CD4-positive, CD25-positive, alpha-beta regulatory T cell (primary cell): ENCODE results near the gene AFF3. TPM values are rescaled to one million over a fixed set of nuclear protein-coding genes. Genes with fewer than 3 reads are reported as not detected.

Source experiments
- ATAC-seq, 2 donors: fragments of 150-1000 bp; cut with Tn5 transposase; one replicate each; pipeline ENCODE4 v1.10.0; 2021; ENCODE audit warnings: low read depth in 2 of 2, moderate number of reproducible peaks in 2 of 2, moderate library complexity in 1 of 2
- DNase-seq, 3 donors: peaks; one replicate each; pipeline versions ENCODE4 v3.0.0 to v3.0.0-alpha.2; 2012 to 2022; ENCODE audit warnings: mixed read lengths in 1 of 3
- H3K27ac ChIP-seq: one replicate; pipeline ENCODE4 v1.7.0; 2013; ENCODE audit warnings: mild to moderate bottlenecking, low read length; ENCODE audit not compliant: insufficient read depth, poor library complexity, severe bottlenecking
- H3K27me3 ChIP-seq: one replicate; pipeline ENCODE4 v1.7.0; 2013; ENCODE audit warnings: low read length; ENCODE audit not compliant: control insufficient read depth, insufficient read depth
- H3K36me3 ChIP-seq: one replicate; pipeline ENCODE4 v1.7.0; 2013; ENCODE audit warnings: mild to moderate bottlenecking, low read length, moderate library complexity; ENCODE audit not compliant: control insufficient read depth, insufficient read depth
- H3K4me1 ChIP-seq: 2 replicates; pipeline ENCODE4 v1.7.0; 2013; ENCODE audit warnings: mild to moderate bottlenecking, low read length; ENCODE audit not compliant: insufficient read depth, control insufficient read depth, poor library complexity, severe bottlenecking
- H3K4me3 ChIP-seq: one replicate; pipeline ENCODE4 v1.7.0; 2013; ENCODE audit warnings: low read depth, mild to moderate bottlenecking, low read length, moderate library complexity
- H3K9me3 ChIP-seq, 2 experiments: 1 replicate in 1 of 2; 2 replicates in 1 of 2; pipeline ENCODE4 v1.7.0; 2013; ENCODE audit warnings: low read length in 2 of 2, mild to moderate bottlenecking in 1 of 2, moderate library complexity in 1 of 2; ENCODE audit not compliant: control insufficient read depth in 2 of 2
- H3K27ac Mint-ChIP-seq, 3 donors: one replicate each; pipeline ENCODE4 v1.8.0; 2020 to 2022; ENCODE audit warnings: mild to moderate bottlenecking in 3 of 3, mixed read lengths in 3 of 3, moderate library complexity in 2 of 3
- H3K27me3 Mint-ChIP-seq: one replicate; pipeline ENCODE4 v1.8.0; 2022; ENCODE audit warnings: mild to moderate bottlenecking, mixed read lengths
- H3K36me3 Mint-ChIP-seq: one replicate; pipeline ENCODE4 v1.8.0; 2020; ENCODE audit warnings: mixed read lengths
- H3K4me1 Mint-ChIP-seq, 4 donors: one replicate each; pipeline ENCODE4 v1.8.0; 2020 to 2022; ENCODE audit warnings: mixed read lengths in 4 of 4, mild to moderate bottlenecking in 1 of 4
- H3K4me3 Mint-ChIP-seq, 4 donors: one replicate each; pipeline ENCODE4 v1.8.0; 2020 to 2022; ENCODE audit warnings: mild to moderate bottlenecking in 4 of 4, mixed read lengths in 4 of 4, moderate library complexity in 3 of 4
- H3K9me3 Mint-ChIP-seq, 7 donors: one replicate each; pipeline ENCODE4 v1.8.0; 2020 to 2022; ENCODE audit warnings: mixed read lengths in 7 of 7, mild to moderate bottlenecking in 3 of 7, moderate library complexity in 2 of 7
- polyA plus RNA-seq, 4 donors: library from polyadenylated mRNA; unstranded; fragments of 300-500 nt; fragmentation: Illumina TruSeq; gene quantifications; one replicate each; pipeline ENCODE4 v1.2.3, GENCODE V29; 2021
- total RNA-seq: library from RNA; stranded (reverse); gene quantifications from one replicate; pipeline ENCODE4 v1.2.3, GENCODE V29; 2022

Gene AFF3
- total and polyA plus RNA-seq, 5 donors from 2014 or later: 0.82 to 10.1 (median 4.2) TPM

- Histone ChIP-seq H3K9me3 (no peaks in the 10 kb centered on the region), H3K27ac (no peak overlapping the region), H3K4me3 (no peak overlapping the region), H3K36me3 (no peaks in the 10 kb centered on the region), H3K27me3 (no peaks in the 10 kb centered on the region), H3K4me1 (no peaks in the 10 kb centered on the region)
- no peak for DNase-seq
- H3K4me1 Mint-ChIP-seq: no peaks in the 10 kb centered on the region
- no peak for ATAC-seq
- H3K36me3 Mint-ChIP-seq: peaks cover 15% of the 10 kb centered on the region
- no peaks in the 10 kb centered on the region for H3K9me3 Mint-ChIP-seq
- no peak overlapping the region for H3K27ac Mint-ChIP-seq
- no peak overlapping the region for H3K4me3 Mint-ChIP-seq
- no peaks in the 10 kb centered on the region for H3K27me3 Mint-ChIP-seq
These were observed 517.7 kb downstream of the AFF3 start for GRCh38 chr2:99624677-99625076.

GRCh38 chr2:99623613-99624012 is 518.8 kb downstream of the AFF3 start:
- Mint-ChIP-seq H3K27ac (no peak overlapping the region), H3K36me3 (peaks cover 9% of the 10 kb centered on the region), H3K27me3 (no peaks in the 10 kb centered on the region), H3K4me1 (no peaks in the 10 kb centered on the region), H3K4me3 (no peak overlapping the region), H3K9me3 (no peaks in the 10 kb centered on the region)
- ATAC-seq (no peak), DNase-seq (no peak)
- H3K4me1 ChIP-seq: no peaks in the 10 kb centered on the region
- H3K36me3 ChIP-seq: no peaks in the 10 kb centered on the region
- no peak overlapping the region for H3K27ac ChIP-seq
- no peaks in the 10 kb centered on the region for H3K27me3 ChIP-seq
- H3K4me3 ChIP-seq: no peak overlapping the region
- no peaks in the 10 kb centered on the region for H3K9me3 ChIP-seq

- Mint-ChIP-seq H3K4me1 (no peaks in the 10 kb centered on the region), H3K4me3 (no peak overlapping the region), H3K36me3 (peaks cover 9% of the 10 kb centered on the region), H3K9me3 (no peaks in the 10 kb centered on the region), H3K27ac (no peak overlapping the region), H3K27me3 (no peaks in the 10 kb centered on the region)
- no peaks in the 10 kb centered on the region for H3K27me3 ChIP-seq
- DNase-seq (no peak), ATAC-seq (no peak)
- no peak overlapping the region for H3K4me3 ChIP-seq
- H3K4me1 ChIP-seq: no peaks in the 10 kb centered on the region
- no peaks in the 10 kb centered on the region for H3K9me3 ChIP-seq
- no peak overlapping the region for H3K27ac ChIP-seq
- H3K36me3 ChIP-seq: no peaks in the 10 kb centered on the region
These were observed 519.4 kb downstream of the AFF3 start for GRCh38 chr2:99623035-99623434.

- H3K27me3 ChIP-seq: no peaks in the 10 kb centered on the region
- H3K36me3 ChIP-seq: no peaks in the 10 kb centered on the region
- no peaks in the 10 kb centered on the region for H3K9me3 ChIP-seq
- peaks cover 9% of the 10 kb centered on the region for H3K36me3 Mint-ChIP-seq
- no peak for ATAC-seq
- no peak overlapping the region for H3K4me3 ChIP-seq
- no peaks in the 10 kb centered on the region for H3K4me1 Mint-ChIP-seq
- H3K27ac Mint-ChIP-seq: no peak overlapping the region
- H3K27ac ChIP-seq: no peak overlapping the region
- H3K4me1 ChIP-seq: no peaks in the 10 kb centered on the region
- H3K4me3 Mint-ChIP-seq: no peak overlapping the region
- H3K9me3 Mint-ChIP-seq: no peaks in the 10 kb centered on the region
- H3K27me3 Mint-ChIP-seq: no peaks in the 10 kb centered on the region
- no peak for DNase-seq
These were observed 519.9 kb downstream of the AFF3 start for GRCh38 chr2:99622534-99622933.

- Histone ChIP-seq H3K27me3 (no peaks in the 10 kb centered on the region), H3K4me1 (no peaks in the 10 kb centered on the region), H3K9me3 (no peaks in the 10 kb centered on the region), H3K27ac (no peak overlapping the region), H3K36me3 (no peaks in the 10 kb centered on the region), H3K4me3 (no peak overlapping the region)
- ATAC-seq (no peak), DNase-seq (no peak)
- Mint-ChIP-seq H3K4me3 (no peak overlapping the region), H3K27me3 (no peaks in the 10 kb centered on the region), H3K27ac (peak overlapping the region in 1 of 3 donors; percentile 52), H3K9me3 (no peaks in the 10 kb centered on the region), H3K4me1 (no peaks in the 10 kb centered on the region), H3K36me3 (peaks cover 11% of the 10 kb centered on the region)
These were observed 520.6 kb downstream of the AFF3 start for GRCh38 chr2:99621774-99622173.

- no peak overlapping the region for H3K27ac ChIP-seq
- no peak for DNase-seq
- Mint-ChIP-seq H3K9me3 (no peaks in the 10 kb centered on the region), H3K27me3 (no peaks in the 10 kb centered on the region), H3K36me3 (peaks cover 12% of the 10 kb centered on the region), H3K4me3 (no peak overlapping the region), H3K4me1 (no peaks in the 10 kb centered on the region), H3K27ac (no peak overlapping the region)
- H3K36me3 ChIP-seq: no peaks in the 10 kb centered on the region
- ATAC-seq: no peak
- no peaks in the 10 kb centered on the region for H3K27me3 ChIP-seq
- no peaks in the 10 kb centered on the region for H3K9me3 ChIP-seq
- H3K4me1 ChIP-seq: no peaks in the 10 kb centered on the region
- H3K4me3 ChIP-seq: no peak overlapping the region
These were observed 521.3 kb downstream of the AFF3 start for GRCh38 chr2:99621106-99621505.

- ATAC-seq: no peak
These were observed 523.2 kb downstream of the AFF3 start for GRCh38 chr2:99619151-99619550.

GRCh38 chr2:99618579-99619097 is 523.8 kb downstream of the AFF3 start:
- ATAC-seq: no peak
- H3K27ac Mint-ChIP-seq: peak overlapping the region in 1 of 3 donors; percentile 26
- no peaks in the 10 kb centered on the region for H3K27me3 ChIP-seq
- peaks cover 12% of the 10 kb centered on the region for H3K36me3 Mint-ChIP-seq
- H3K27me3 Mint-ChIP-seq: peaks cover 4% of the 10 kb centered on the region
- no peaks in the 10 kb centered on the region for H3K9me3 Mint-ChIP-seq
- no peaks in the 10 kb centered on the region for H3K9me3 ChIP-seq
- no peak overlapping the region for H3K4me3 ChIP-seq
- H3K4me3 Mint-ChIP-seq: no peak overlapping the region
- H3K27ac ChIP-seq: no peak overlapping the region
- no peaks in the 10 kb centered on the region for H3K4me1 Mint-ChIP-seq
- H3K36me3 ChIP-seq: no peaks in the 10 kb centered on the region
- DNase-seq: no peak
- no peaks in the 10 kb centered on the region for H3K4me1 ChIP-seq

More at GRCh38 chr2:99619151-99619550, 523.2 kb downstream of the AFF3 start:
- Histone ChIP-seq H3K4me1 (no peaks in the 10 kb centered on the region), H3K27me3 (no peaks in the 10 kb centered on the region), H3K36me3 (no peaks in the 10 kb centered on the region), H3K4me3 (no peak overlapping the region), H3K27ac (no peak overlapping the region), H3K9me3 (no peaks in the 10 kb centered on the region)
- no peaks in the 10 kb centered on the region for H3K9me3 Mint-ChIP-seq
- H3K27me3 Mint-ChIP-seq: no peaks in the 10 kb centered on the region
- no peak overlapping the region for H3K4me3 Mint-ChIP-seq
- DNase-seq: no peak
- H3K36me3 Mint-ChIP-seq: peaks cover 12% of the 10 kb centered on the region
- no peaks in the 10 kb centered on the region for H3K4me1 Mint-ChIP-seq
- peak overlapping the region in 1 of 3 donors; percentile 26 for H3K27ac Mint-ChIP-seq
